Gastroesophageal sphincter (tissue), 4 donors: ENCODE data around the gene TNP1. TPM values are rescaled to one million over a fixed set of nuclear protein-coding genes. Genes with fewer than 3 reads are reported as not detected.

Source experiments
- ATAC-seq: fragments of 150-250 bp; one replicate; pipeline ENCODE4 v1.9.1; 2016; ENCODE audit warnings: mild to moderate bottlenecking, moderate library complexity
- H3K27ac ChIP-seq, 4 donors: fragments of 200-600 bp; sonication (generic) in 3 of 4; 1 replicate in 3 of 4; 2 replicates in 1 of 4; pipeline ENCODE4 v1.5.1; 2016 to 2019
- H3K27me3 ChIP-seq: fragments of 200-600 bp; sonication (generic); one replicate; pipeline ENCODE4 v1.5.1; 2019
- H3K36me3 ChIP-seq, 2 donors: fragments of 200-600 bp; sonication (generic); one replicate each; pipeline ENCODE4 v1.5.1; 2019; ENCODE audit warnings: control low read depth in 1 of 2
- H3K4me1 ChIP-seq, 3 donors: fragments of 200-600 bp; sonication (generic); 1 replicate in 2 of 3; 2 replicates in 1 of 3; pipeline ENCODE4 v1.5.1; 2016 to 2019; ENCODE audit warnings: control low read depth in 2 of 3
- H3K4me3 ChIP-seq, 2 donors: fragments of 200-600 bp; sonication (generic); one replicate each; pipeline ENCODE4 v1.5.1; 2019; ENCODE audit warnings: mild to moderate bottlenecking in 1 of 2, moderate library complexity in 1 of 2
- H3K9me3 ChIP-seq, 3 donors: fragments of 200-600 bp; sonication (generic); one replicate each; pipeline ENCODE4 v1.5.1; 2017 to 2019; ENCODE audit warnings: control low read depth in 2 of 3
- CTCF ChIP-seq, 4 experiments: fragments of 200-600 bp in 2 of 4; fragments of 450-650 bp in 2 of 4; sonication (generic) in 1 of 4; IDR thresholded peaks; one replicate each; pipeline ENCODE4 v1.5.1; 2017 to 2019; ENCODE audit warnings: antibody characterized with exemption in 4 of 4, mild to moderate bottlenecking in 2 of 4, moderate library complexity in 2 of 4
- EP300 ChIP-seq: sonication (generic); formaldehyde crosslinking; IDR thresholded peaks from one replicate; pipeline ENCODE4 v1.6.1; 2017; ENCODE audit warnings: antibody characterized with exemption, mild to moderate bottlenecking
- POLR2A ChIP-seq, 2 donors: fragments of 450-650 bp; IDR thresholded peaks; one replicate each; pipeline ENCODE4 v1.6.1; 2017; ENCODE audit warnings: antibody characterized with exemption in 2 of 2, mild to moderate bottlenecking in 2 of 2, moderate library complexity in 1 of 2
- POLR2AphosphoS5 ChIP-seq: sonication (generic); formaldehyde crosslinking; IDR thresholded peaks from one replicate; pipeline ENCODE4 v1.6.1; 2017; ENCODE audit warnings: antibody characterized with exemption
- WGBS, 2 donors: methylation state at CpG; one replicate each; pipeline ENCODE4 v1.1.5; 2018; ENCODE audit warnings: low coverage in 1 of 2; 5-methylcytosine and 5-hydroxymethylcytosine counted together
- total RNA-seq, 4 donors: library from RNA; depleted of rRNA; stranded (reverse); fragments of >200 nt; gene quantifications; one replicate each; pipeline ENCODE4 v1.1.0, GENCODE V29; 2016

Gene TNP1
- total RNA-seq, 4 donors from 2014 or later = not detected

- Histone ChIP-seq H3K4me3 (no peak overlapping the region), H3K9me3 (no peaks in the 10 kb centered on the region), H3K27me3 (no peaks in the 10 kb centered on the region), H3K27ac (no peak overlapping the region), H3K4me1 (peaks cover 0 to 17% (median 0%) of the 10 kb centered on the region in 3 donors), H3K36me3 (no peaks in the 10 kb centered on the region)
- TF ChIP-seq CTCF (IDR thresholded peaks at IDR 0.05) (no peak), POLR2A (IDR thresholded peaks at IDR 0.05) (no peak), EP300 (no peak), POLR2AphosphoS5 (no peak)
- 70 to 88% methylated on average over 7 to 8 of the region's 30 CpGs for WGBS, 2 donors
- no peak for ATAC-seq
Observed at GRCh38 chr2:216810399-216811160, 49.3 kb downstream of the TNP1 start.

Other genes with a start within 250 kb of the TNP1 start
- gene IGFBP2, start 226.6 kb downstream of the TNP1 start, total RNA-seq = 100 to 1,000 TPM; 137 to 449 (median 301) TPM
- gene IGFBP5, start 164.5 kb downstream of the TNP1 start, total RNA-seq = 1,000 to 10,000 TPM in 1 of 4 donors, 100 to 1,000 TPM in 3; 313 to 1,402 (median 682) TPM